KMS-11 (cell line): Measurements from ENCODE around the gene AMTN.

Source experiments
- H2AFZ ChIP-seq: fragments of 200-600 bp; sonication (generic); 2 replicates; pipeline ENCODE4 v1.6.1; 2016; ENCODE audit warnings: antibody characterized with exemption, mixed run types, low read depth
- H3K27ac ChIP-seq: fragments of 200-600 bp; sonication (generic); 2 replicates; pipeline ENCODE4 v1.6.1; 2016; ENCODE audit warnings: mild to moderate bottlenecking, mixed run types
- H3K27me3 ChIP-seq: fragments of 200-600 bp; sonication (generic); 2 replicates; pipeline ENCODE4 v1.6.1; 2017; ENCODE audit warnings: mild to moderate bottlenecking, low read depth, mixed run types, moderate library complexity; ENCODE audit not compliant: insufficient read depth
- H3K36me3 ChIP-seq: fragments of 200-600 bp; sonication (generic); 2 replicates; pipeline ENCODE4 v1.6.1; 2017; ENCODE audit warnings: mild to moderate bottlenecking, mixed run types; ENCODE audit not compliant: insufficient read depth
- H3K4me1 ChIP-seq: fragments of 200-600 bp; sonication (generic); 2 replicates; pipeline ENCODE4 v1.6.1; 2016; ENCODE audit warnings: mild to moderate bottlenecking, low read depth, mixed run types; ENCODE audit not compliant: poor library complexity, severe bottlenecking
- H3K4me2 ChIP-seq: fragments of 200-600 bp; sonication (generic); 2 replicates; pipeline ENCODE4 v1.7.0; 2016; ENCODE audit warnings: mild to moderate bottlenecking, mixed run types
- H3K4me3 ChIP-seq: fragments of 200-600 bp; sonication (generic); IDR thresholded peaks from 2 replicates; pipeline ENCODE4 v1.6.1; 2017; ENCODE audit warnings: low read depth, low read length, mixed read lengths; ENCODE audit not compliant: insufficient read depth
- H3K79me2 ChIP-seq: fragments of 200-600 bp; sonication (generic); 2 replicates; pipeline ENCODE4 v1.6.1; 2016; ENCODE audit warnings: low read depth, mixed run types; ENCODE audit not compliant: insufficient read depth
- H3K9ac ChIP-seq: fragments of 200-600 bp; sonication (generic); 2 replicates; pipeline ENCODE4 v1.6.1; 2016; ENCODE audit warnings: mild to moderate bottlenecking, mixed run types
- H4K20me1 ChIP-seq: fragments of 200-600 bp; sonication (generic); 2 replicates; pipeline ENCODE4 v1.6.1; 2016; ENCODE audit warnings: mild to moderate bottlenecking, mixed run types; ENCODE audit not compliant: insufficient read depth
- CTCF ChIP-seq: fragments of 200-600 bp; sonication (generic); conservative IDR thresholded peaks from 2 replicates; pipeline ENCODE4 v1.6.1; 2017; ENCODE audit warnings: low read depth, mild to moderate bottlenecking, antibody characterized with exemption, low read length, moderate library complexity, mixed read lengths

AMTN gene

DNA sequence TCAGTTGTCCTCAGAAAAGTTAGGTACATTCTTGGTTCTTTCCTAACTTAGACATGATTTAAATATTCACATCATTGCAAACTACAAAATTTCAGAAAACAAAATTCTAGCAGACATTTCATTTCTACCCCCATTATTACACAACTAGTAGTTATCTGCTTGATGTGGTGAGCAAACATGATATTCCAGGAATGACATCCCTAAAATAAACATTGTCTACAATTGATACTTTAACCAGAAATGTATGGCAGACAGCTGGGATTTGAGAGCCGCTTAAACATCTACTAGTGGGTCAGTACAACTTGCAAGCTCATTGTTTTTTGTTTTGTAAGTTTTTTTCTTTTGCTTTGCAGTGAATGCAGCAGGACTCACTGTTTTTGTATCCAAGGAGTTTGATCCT is 41.6 kb downstream of the AMTN start:
- no peak overlapping the region for H3K4me2 ChIP-seq
- no peaks in the 10 kb centered on the region for H3K79me2 ChIP-seq
- H3K4me1 ChIP-seq = peaks cover 13% of the 10 kb centered on the region
- no peak overlapping the region for H3K4me3 ChIP-seq
- H3K9ac ChIP-seq = no peak overlapping the region
- no peak overlapping the region for H2AFZ ChIP-seq
- no peaks in the 10 kb centered on the region for H4K20me1 ChIP-seq
- no peak overlapping the region for H3K27ac ChIP-seq
- no peaks in the 10 kb centered on the region for H3K27me3 ChIP-seq
- no peaks in the 10 kb centered on the region for H3K36me3 ChIP-seq
- TF ChIP-seq CTCF = no peak

GRCh38 chr4:70564033-70564432 is 45.7 kb downstream of the AMTN start:
- no peak for TF ChIP-seq CTCF
- H4K20me1 ChIP-seq = no peaks in the 10 kb centered on the region
- H3K4me3 ChIP-seq = no peak overlapping the region
- no peaks in the 10 kb centered on the region for H3K27me3 ChIP-seq
- no peak overlapping the region for H2AFZ ChIP-seq
- H3K27ac ChIP-seq = no peak overlapping the region
- H3K4me2 ChIP-seq = no peak overlapping the region
- no peaks in the 10 kb centered on the region for H3K36me3 ChIP-seq
- H3K4me1 ChIP-seq = peaks cover 1% of the 10 kb centered on the region
- no peaks in the 10 kb centered on the region for H3K79me2 ChIP-seq
- no peak overlapping the region for H3K9ac ChIP-seq

DNA sequence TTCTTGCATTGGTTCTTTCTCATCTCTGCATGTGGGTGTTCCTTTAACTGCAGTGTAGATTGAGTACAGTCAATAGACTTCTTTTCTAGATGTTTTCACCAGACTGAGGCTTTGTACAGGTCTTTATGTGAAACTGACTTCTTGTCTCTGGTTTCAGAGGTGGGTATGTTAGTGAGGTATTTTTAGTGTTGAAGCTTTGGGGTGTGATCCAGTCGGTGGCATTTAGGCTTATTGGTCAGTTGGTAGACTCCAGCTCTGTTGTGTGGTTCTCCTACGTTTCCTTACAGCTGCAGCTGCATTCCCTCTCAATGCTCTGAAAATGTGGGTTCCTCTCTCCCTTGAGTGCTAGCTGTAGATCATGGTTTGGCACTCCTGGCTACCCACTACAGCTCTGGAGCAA is 52.4 kb downstream of the AMTN start:
- Histone ChIP-seq H3K4me3 (no peak overlapping the region), H3K9ac (no peak overlapping the region), H3K36me3 (no peaks in the 10 kb centered on the region), H2AFZ (no peak overlapping the region), H4K20me1 (no peaks in the 10 kb centered on the region), H3K27me3 (no peaks in the 10 kb centered on the region), H3K79me2 (no peaks in the 10 kb centered on the region), H3K4me2 (no peak overlapping the region), H3K4me1 (no peaks in the 10 kb centered on the region), H3K27ac (no peak overlapping the region)
- TF ChIP-seq CTCF = no peak

DNA sequence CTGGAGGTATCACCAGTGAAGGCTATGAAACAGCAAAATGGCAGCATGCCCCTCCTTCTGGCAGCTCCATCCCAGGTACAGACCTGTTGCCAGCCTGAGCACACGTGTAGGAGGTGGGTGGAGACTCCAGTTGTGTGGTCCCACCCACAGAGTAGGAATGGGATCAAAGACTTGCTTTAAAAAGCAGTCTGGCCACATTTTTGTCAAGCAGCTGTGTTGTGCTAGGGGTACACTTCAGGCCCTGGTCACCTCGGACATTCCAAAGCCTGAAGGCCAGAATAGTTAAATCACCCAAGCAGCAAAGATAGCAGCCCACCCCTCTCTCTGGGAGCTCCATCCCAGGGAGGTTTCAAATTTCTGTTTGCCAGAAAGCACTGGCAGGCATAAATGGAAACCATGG is 53.4 kb downstream of the AMTN start:
- Histone ChIP-seq H4K20me1 (no peaks in the 10 kb centered on the region), H3K4me2 (no peak overlapping the region), H3K36me3 (no peaks in the 10 kb centered on the region), H2AFZ (no peak overlapping the region), H3K79me2 (no peaks in the 10 kb centered on the region), H3K9ac (no peak overlapping the region), H3K27me3 (no peaks in the 10 kb centered on the region), H3K27ac (no peak overlapping the region), H3K4me1 (no peaks in the 10 kb centered on the region), H3K4me3 (no peak overlapping the region)
- no peak for TF ChIP-seq CTCF

DNA sequence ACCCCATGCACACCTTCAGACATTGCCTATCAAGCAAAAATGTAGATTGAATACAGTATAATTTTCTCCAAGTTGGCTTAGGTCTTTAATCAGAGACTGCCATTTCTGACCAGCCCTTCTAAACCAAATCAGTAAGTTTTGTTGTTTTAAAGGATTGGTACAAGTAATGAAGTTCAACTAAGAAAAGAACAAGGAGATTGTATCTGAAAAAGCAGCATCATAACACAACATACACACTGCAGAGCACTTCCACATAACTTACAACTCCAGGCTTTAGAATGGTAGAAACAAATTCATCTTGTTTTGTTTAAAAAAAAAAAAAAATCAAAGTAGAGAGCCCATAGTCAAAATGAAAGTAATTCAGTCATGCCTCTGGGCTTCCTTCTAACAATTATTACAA is 57.6 kb downstream of the AMTN start:
- H3K79me2 ChIP-seq = no peaks in the 10 kb centered on the region
- H3K4me1 ChIP-seq = no peaks in the 10 kb centered on the region
- no peak for TF ChIP-seq CTCF
- no peaks in the 10 kb centered on the region for H3K27me3 ChIP-seq
- H4K20me1 ChIP-seq = no peaks in the 10 kb centered on the region
- no peak overlapping the region for H3K4me3 ChIP-seq
- H2AFZ ChIP-seq = no peak overlapping the region
- H3K27ac ChIP-seq = no peak overlapping the region
- H3K9ac ChIP-seq = no peak overlapping the region
- H3K4me2 ChIP-seq = no peak overlapping the region
- H3K36me3 ChIP-seq = no peaks in the 10 kb centered on the region
